Activated T-helper 1 cell treated with anti-CD3 and anti-CD28 coated beads, Interleukin-2, amount 50 U/mL, for 16 hours (primary cell): ENCODE results near the gene FAM3A.
"Not testable (repeated sequence)": the region's sequence is repeated elsewhere in the genome, so short reads cannot be mapped to it uniquely, and the experiment has no call there.

Source experiments
- DNase-seq, 2 donors: peaks; one replicate each; pipeline ENCODE4 v3.0.0-alpha.2; 2020; ENCODE audit warnings: low read depth in 1 of 2, low spot score in 1 of 2

Gene FAM3A

GRCh38 chrX:154505734-154506133, 10.3 kb downstream of the FAM3A start:
- DNase-seq: no peak

DNA sequence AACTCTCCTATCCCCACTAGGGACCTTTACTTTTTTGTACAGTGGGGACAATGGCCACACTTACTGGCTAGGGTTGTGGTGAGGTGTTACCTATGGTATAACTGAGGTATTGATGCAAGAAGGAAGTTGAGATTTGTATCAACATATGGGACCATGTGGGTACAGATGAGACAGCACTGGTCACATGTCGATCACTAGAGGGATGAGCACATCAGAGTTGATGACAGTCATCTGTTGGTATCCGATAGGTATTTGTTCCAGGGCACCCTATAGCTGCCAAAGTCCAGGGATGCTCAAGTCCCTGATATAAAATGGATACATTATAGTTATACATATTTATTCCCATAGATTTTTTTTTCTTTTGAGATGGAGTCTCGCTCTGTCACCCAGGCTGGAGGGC, 13.0 kb downstream of the FAM3A start:
- DNase-seq: no peak

DNA sequence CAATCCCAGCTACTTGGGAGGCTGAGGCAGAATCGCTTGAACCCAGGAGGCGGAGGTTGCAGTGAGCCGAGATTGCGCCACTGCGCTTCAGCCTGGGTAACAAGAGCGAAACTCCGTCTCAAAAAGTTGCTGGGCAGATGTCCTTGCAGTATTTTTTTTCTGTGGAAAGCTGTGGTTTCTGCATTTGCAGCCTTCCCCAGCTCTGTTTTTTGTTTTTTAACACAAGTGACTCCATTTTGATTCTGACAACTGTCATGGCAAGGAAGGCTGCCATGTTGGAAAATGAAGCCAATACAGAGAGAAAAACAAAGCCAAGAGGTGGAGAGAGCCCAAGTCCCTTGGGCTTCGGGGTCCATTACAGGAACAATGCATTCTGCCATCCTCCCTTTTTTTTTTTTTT, 13.9 kb downstream of the FAM3A start:
- DNase-seq: no peak

GRCh38 chrX:154501423-154501822, 14.6 kb downstream of the FAM3A start:
- DNase-seq: not testable (repeated sequence)

- not testable (repeated sequence) for DNase-seq
Measured at GRCh38 chrX:154496591-154497137, 19.4 kb downstream of the FAM3A start.

- no peak for DNase-seq
Measured at GRCh38 chrX:154495472-154495922, 20.5 kb downstream of the FAM3A start.

GRCh38 chrX:154494715-154495114, 21.3 kb downstream of the FAM3A start:
- DNase-seq: no peak

DNA sequence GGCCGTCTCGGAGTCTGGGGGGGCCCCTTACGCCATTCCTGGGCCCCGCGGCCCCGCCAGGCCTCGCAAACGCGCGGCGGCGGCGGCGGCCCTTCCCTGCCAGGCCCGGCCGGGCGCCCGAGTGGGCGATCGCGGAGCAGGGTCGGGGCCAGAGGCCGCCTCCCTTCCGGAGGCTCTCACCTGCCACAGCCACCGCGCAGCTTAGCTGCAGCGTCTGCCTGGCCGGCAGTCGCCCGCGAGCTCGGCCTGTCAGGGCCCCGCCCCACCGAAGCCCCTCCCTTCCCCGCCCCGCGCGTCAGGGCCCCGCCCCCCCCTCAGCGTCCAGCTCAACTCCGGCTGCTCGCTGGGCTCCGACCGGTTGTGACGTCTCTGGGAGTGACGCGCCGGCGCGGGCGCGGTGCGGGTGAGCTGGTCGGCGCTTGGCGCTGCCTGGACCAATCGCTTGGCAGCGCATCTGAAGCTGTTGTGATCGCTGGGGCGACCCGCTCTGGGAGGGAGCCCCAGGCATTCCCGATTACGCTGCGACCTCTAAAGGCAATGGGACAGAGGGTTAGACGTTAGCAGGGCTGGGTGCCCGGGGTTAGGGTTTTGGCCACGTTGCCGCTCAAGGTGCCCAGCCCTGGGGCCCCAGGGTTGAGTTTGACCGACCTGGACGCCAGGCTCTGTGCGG, 25.5 kb downstream of the FAM3A start, which contains the start of gene SLC10A3:
Gene SLC10A3, minus strand, starts transcription at position 216 of the 670 bp plus-strand sequence. CDS start 1,689 bp downstream, outside the sequence.
- peak; percentile 65 to 82 for DNase-seq

GRCh38 chrX:154490021-154490413, 26.0 kb downstream of the FAM3A start:
- DNase-seq: no peak

DNA sequence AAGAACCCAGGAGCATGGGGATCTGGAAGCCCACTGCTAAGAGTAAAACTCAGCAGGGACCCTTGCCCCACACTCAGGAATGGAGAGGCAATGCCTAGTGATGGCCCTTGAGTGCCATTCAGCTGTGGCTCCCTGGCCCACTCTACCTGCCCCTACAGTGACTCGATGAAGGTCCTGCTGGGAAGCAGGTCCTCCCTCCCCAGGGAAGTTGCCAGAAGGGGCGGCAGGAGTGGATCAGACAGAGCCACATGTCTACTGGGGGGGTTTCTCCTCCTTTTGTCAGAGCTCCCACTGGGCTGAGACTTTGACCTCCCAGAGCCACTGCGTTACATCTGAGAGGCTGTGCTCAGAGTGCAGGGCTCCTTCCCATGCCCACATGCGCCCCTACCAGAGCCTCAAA, 26.9 kb downstream of the FAM3A start:
- DNase-seq: no peak

DNA sequence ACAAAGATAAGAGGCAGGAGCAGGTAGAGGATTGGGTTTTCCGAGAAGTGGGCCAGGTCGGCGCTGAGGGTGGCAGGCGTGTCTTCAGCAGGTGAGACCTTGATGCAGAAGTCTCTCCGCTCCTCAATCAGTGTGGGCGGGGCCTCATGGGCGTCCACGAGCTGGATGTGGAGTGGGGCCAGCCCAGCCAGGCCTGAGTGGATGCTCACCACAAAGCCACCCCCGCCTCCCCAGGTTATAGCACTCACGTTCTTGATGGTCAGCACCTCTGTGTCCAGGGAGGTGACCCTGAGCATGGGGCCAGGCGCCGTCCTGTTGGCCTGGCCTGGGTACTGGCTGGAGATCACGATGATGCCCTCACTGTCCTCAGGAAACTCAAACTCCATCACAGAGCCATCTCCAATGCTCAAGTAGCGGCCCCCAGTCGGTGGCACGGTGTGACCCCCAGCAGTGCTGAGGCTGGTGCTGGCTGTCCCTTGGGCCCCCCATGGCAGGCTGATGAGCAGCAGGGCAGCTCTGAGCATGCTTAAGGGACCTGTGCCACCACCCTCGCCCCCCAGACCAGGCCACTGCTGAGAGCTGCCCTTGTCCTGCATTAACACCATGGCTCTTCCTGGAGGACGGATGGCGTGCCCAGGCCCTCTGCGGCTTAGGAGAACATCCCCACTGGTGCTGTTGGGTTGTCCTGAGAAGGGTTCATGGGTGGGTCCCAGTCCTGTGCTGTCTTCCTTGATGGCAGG, 27.5 kb downstream of the FAM3A start:
- DNase-seq: no peak

DNA sequence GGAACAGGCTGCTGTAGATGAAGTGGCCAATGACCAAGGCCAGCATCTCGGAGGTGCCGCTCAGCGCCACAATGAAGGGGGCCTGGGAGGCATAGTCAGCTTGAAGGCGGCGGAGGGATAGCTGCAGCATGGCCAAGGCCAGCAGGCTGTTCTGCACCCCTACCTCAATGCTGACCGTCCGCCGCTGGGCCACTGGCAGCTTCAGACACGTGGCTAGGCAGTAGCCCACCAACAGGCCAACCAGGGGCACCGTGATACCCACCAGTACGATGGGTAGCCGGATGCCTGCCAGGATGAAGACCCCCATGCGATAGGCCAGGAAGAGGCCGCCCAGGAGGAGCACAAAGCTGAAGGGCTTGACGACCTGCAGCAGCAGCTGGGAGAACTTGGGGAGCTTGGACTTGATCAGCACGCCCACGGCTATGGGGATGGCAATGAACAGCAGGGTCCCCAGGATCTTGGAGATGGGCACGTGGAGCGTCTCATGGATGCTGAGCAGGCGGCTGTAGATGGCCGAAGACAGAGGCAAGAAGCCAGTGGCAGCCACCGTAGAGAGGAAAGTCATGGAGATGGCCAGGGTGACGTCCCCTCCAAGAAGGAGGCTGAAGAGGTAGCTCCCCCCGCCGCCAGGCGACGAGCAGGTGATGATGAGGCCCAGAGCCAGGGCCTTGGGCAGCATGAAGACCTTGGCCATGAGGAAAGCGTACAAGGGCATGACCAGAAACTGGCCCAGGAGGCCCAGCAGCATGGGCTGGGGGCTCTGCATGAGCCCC, 28.3 kb downstream of the FAM3A start:
- DNase-seq: no peak

- peak in 1 of 2 donors; percentile 43 for DNase-seq
Measured at GRCh38 chrX:154486396-154487207, 29.4 kb downstream of the FAM3A start, which contains the start of gene UBL4A. UBL4A (minus strand) TSS chrX:154486615; CDS start chrX:154486584, 31 bp downstream.

GRCh38 chrX:154486052-154486395, 30.0 kb downstream of the FAM3A start:
- DNase-seq: no peak

DNA sequence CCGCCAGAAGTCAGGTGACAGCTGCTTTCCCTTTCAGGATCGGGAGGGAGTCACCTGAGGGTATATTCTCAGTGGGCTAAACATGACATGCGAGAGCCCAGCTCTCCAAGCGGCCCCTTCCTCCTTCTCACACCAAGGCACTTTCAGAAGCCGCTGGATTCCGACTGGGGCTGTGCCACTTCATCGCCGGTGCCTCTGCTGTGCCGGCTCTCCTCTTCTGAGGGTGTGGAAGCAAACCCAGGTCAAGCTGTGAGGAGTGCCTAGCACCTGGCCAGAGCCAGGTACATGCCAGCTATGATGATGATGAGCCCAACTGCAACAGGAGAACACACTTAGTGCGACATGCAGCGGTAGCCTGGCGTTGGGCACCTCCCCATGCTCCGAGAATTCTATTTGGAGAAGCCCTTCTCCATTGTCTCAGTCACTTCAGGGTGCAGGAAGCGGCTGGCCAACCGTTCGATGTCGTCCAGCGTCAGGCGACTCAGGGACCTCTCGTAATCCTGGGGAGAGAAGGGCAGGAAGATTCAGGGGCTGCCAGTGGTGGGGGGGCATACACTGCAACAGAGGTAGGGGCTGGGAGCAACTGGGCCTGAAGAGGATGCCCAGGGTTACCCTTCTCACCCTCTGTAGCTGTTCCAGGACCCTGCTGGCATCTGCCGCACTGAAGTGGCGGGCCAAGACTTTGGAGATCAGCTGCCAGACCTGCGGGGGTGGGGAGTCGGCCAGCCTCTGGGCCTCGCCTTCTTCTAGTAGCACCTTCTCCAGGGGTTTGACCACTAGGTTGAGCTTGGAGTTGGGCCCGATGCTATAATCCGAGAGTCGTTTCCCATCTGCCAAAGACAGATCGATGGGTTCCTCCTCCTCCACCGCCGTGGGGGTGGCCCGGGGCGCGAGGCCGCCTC, 30.6 kb downstream of the FAM3A start:
- no peak for DNase-seq

- no peak for DNase-seq
Measured at GRCh38 chrX:154484255-154485149, 31.5 kb downstream of the FAM3A start.

DNA sequence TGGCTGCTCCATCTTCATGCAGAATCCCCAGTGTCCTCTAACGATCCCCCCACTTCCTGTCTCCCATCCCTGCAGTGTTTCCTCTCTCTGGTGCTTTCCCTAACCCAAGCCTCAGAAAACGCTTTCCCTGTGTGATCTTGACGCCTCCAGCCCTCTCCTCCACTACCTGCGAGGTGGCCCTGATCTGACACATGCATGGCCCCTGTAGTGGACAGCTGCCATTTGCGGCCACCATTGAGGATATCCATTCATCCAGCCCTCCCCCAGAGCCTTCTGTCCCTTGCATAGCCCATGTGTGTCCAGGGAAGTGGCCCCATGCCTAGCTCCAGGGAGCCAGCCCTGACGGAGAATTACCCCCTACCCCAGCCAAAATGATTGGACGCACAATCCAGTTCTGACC, 32.7 kb downstream of the FAM3A start:
- DNase-seq: no peak

- DNase-seq: no peak
Measured at GRCh38 chrX:154482786-154483185, 33.2 kb downstream of the FAM3A start.
